GM21447 (cell line): ENCODE data around the gene COA3.

ENCODE experiments used
- ATAC-seq: cut with Tn5 transposase; IDR thresholded peaks from one replicate; pipeline ENCODE4 v1.9.1; 2021; ENCODE audit not compliant: unreplicated experiment

COA3 gene, protein sequence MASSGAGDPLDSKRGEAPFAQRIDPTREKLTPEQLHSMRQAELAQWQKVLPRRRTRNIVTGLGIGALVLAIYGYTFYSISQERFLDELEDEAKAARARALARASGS

DNA sequence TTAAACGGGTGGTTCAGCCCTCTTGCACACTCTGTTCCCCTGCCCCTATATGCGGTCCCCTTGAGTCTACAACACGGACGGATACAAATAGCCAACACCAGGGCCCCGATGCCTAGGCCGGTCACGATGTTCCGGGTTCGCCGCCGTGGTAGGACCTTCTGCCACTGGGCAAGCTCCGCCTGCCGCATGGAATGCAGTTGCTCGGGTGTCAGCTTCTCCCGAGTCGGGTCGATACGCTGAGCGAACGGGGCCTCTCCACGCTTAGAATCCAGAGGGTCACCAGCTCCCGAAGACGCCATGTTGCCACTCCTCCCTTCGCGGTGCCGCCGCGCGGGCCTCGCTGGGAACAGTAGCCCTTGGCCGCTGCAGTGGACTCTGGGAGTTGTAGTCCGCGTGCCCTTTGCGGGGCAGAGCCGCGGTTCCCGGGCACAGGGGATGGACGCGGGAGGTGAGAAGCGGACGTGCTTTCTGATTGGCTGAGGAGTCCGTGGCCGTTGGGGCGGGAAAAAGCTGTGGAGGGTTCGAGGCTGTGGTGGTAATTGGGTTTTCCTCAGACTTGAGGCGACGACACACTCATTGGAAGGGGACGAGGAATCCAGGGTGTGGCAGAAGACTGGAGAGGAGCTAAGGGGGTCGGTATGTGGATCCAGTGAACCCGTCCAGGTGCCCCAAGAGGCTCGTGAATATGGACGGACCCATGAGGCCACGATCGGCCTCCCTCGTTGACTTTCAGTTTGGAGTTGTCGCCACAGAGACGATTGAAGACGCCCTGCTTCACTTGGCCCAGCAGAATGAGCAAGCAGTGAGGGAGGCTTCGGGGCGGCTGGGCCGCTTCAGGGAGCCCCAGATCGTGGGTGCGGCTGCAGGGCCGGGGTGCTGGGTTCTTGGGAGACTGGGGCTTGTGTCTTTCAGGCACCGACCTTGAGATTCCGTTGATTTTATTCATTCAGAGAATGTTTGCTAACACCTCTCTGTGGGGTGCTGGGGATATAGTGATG lies at the start of gene COA3, which contains the start of gene CNTD1:
TSS of gene COA3 (minus strand) at position 322 of the 998 bp plus-strand sequence. CDS start at position 299, 23 bp downstream.
TSS of gene CNTD1 (plus strand) at position 479 of the 998 bp plus-strand sequence. CDS start at position 686, 207 bp downstream.
- peak; percentile 85 for ATAC-seq

DNA sequence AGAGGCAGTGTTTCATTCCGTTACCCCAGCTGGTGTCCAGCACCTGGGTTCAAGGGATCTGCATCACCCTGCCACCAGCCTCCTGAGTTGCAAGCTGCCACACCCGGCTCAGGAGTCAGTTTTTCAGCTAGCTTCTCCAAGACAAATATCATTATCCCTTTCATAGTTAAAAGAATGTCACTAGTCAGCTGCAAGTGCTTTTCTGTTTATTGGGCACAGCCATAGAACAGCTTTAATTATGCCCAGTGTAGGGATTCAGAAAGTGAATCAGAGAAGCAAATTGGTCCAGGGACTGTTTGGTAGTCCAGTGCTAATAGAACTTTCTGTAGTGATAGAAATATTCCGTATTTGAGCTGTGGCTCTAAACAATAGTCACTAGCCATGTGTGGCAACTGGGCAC lies 49.6 kb upstream of the COA3 start:
- no peak for ATAC-seq

DNA sequence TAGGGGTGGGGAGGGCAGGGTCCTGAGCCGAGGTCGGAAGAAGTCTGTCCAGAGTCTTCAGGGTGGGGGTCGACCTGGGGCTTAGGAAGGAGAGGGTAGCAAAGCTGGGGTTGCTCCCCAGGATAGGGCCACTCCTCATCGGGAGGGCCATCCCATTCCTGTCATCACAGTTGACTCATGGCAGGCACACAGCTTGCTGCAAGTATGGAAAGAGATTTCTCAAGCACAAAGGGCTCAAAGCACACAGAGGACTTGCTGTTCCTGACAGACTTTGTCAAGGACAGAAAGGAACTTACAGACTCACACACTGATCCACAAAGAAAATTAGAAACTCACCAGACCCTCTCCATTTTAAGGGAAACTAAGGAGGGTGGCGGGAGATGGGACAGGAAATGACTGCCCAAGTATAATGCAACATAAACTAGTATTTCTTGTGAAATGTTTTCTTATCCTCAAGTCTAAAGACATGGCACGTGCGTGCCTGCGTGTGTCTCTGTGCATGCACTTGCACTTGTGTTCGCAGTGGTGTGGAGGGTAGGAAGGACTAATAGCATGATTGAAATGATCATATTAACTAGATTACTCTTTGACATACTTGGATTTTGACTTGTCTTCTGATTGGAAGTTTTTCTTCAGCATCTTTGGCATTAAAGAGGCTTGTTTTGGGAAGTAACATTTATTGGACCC lies 48.2 kb upstream of the COA3 start:
- no peak for ATAC-seq

DNA sequence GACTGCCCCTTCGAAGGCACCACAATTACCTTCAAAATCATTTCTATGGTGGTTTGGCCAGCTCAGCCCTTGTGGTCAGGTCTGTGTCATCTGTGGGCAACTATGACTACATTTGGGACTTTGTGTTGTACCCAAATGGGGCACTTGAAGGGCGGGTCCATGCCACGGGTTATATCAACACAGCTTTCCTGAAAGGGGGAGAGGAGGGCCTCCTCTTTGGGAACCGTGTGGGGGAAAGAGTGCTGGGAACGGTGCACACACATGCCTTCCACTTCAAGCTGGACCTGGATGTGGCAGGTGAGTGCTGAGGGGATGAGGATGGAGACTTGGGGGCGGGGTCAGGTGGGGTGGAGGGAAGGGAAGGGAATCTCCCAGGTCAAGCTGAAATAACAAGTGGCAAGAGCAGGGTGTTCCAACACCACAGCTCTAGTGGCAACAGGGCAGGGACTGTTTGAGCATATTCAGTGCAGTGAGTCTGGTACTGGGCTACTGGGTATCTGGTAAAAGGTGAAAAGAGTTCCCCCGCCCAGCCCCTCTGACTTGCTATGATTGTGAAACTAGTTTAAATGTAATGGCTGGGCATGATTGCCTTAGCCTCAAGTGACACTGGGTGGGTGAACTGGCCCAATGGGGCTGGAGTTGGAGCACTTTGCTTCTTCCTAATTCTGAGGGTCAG lies 47.6 kb upstream of the COA3 start:
- ATAC-seq = no peak

DNA sequence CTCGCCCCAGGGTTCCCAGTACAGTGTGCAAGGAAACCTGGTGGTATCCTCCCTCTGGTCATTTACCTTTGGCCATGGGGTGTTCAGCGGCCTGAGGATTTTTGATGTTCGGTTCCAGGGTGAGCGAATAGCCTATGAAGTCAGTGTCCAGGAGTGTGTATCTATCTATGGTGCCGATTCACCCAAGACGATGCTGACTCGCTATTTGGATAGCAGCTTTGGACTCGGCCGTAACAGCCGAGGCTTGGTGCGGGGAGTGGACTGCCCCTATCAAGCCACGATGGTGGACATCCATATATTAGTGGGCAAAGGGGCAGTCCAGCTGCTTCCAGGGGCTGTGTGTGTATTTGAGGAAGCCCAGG lies 47.0 kb upstream of the COA3 start:
- no peak for ATAC-seq

DNA sequence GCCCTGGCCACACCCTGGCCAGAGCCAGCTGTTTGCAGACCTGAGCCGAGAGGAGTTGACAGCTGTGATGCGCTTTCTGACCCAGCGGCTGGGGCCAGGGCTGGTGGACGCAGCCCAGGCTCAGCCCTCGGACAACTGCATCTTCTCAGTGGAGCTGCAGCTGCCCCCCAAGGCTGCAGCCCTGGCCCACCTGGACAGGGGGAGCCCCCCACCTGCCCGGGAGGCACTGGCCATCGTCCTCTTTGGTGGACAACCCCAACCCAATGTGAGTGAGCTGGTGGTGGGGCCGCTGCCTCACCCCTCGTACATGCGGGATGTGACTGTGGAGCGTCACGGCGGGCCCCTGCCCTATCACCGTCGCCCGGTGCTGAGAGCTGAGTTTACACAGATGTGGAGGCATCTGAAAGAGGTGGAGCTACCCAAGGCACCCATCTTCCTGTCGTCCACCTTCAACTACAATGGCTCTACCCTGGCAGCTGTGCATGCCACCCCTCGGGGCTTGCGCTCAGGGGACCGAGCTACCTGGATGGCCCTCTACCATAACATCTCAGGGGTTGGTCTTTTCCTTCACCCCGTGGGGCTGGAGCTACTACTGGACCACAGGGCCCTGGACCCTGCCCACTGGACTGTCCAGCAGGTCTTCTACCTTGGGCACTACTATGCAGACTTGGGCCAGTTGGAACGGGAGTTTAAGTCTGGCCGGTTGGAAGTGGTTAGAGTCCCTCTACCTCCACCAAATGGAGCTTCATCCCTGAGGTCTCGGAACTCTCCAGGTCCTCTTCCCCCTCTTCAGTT lies 46.5 kb upstream of the COA3 start:
- ATAC-seq = no peak

DNA sequence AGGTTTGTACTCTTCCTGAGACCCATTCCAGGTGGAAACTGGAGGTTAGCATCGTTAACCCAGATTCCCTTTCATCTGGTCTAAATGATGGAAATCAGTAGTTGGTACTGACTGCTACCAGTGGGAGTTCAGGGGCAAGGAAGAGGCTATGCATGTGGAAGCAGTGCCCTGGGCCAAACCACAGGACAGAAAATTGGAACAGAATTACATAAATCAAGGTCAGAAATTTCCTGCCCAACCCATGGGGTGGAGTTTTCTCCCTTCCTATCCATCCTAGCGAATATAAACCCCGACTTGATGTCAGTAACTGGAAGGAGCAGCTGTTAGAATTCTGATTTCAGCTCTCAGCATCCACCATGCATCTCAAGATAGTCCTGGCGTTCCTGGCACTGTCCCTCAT lies 45.8 kb upstream of the COA3 start, which contains the start of gene AOC2:
TSS of gene AOC2 (plus strand) at position 310 of the 400 bp plus-strand sequence. CDS start at position 357, 47 bp downstream.
- no peak for ATAC-seq

DNA sequence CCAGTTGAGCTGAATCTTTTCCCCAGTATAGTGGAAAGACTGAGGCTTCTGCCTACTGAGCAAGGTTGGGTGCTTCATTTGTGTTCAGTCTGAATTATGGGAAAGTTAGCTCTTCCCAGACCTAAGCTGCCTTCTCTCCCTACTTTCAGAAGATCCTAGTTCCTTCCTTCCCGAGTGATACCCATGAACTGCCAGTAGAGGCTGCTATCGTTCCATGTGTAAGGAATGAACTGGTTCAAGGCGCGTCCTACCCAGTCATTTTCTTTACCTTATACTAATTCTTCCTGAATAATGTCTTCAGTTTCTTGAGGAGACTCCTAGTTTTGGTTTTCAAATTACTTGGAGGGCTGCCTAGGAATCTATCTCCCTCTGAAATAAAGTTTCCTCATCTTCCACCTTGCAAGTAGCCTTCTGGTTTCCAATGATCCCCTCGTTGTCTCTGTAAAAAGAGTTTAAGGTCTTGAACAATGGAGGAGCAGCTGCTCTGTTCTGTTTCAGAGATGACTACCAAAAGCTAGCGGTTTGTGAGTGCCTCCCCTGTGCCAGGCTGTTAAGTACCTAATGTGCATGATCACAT lies 44.9 kb upstream of the COA3 start:
- ATAC-seq = no peak

DNA sequence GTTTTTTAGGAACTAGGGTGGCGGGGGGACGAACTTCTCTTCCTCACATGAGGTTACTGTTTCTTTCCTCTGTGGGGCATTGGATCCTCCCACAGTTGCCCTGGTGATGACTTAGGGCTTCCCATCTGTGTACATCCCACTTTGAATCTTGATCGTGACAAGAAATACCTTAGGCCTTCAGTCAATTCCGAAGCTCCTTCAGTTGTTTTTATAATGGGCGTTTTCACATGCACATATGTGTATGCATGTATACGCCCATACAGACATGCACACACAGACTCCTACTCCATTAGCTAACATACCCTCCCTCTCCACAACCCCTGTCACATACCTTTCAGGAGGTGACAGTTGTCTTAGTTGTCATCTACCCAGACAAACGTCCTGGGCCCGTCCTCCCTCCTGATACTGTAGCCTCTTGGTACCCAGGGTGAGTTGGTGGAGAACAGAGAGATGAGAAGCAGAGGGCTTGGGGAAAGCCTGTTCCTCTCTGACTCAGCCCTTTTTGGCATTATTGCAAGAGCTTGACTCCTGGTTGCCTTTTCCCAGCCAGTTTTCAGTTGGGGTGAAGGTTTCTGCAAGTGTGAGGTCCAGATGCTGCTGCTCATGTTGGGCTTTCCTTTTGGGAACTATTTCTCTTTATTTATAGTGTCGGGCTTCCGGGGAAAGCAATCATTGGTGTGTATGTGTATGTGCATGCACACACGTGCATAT lies 43.6 kb upstream of the COA3 start:
- ATAC-seq = no peak

DNA sequence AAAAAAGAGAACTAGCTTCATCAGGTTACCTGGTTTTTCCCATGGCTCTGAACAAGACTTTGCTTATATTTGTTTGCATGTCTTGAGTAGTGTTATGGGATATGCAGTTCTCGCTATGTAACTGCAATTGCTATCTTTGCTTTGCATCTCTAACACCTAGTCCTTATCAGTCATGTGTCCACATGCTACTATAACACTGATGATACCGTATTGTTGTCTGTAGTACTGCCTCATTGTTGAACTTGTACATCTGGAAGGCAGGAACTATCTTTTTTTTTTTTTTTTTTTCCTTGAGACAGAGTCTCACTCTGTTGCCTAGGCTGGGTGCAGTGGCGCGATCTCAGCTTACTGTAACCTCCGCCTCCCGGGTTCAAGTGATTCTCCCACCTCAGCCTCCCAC lies 37.2 kb upstream of the COA3 start:
- no peak for ATAC-seq

DNA sequence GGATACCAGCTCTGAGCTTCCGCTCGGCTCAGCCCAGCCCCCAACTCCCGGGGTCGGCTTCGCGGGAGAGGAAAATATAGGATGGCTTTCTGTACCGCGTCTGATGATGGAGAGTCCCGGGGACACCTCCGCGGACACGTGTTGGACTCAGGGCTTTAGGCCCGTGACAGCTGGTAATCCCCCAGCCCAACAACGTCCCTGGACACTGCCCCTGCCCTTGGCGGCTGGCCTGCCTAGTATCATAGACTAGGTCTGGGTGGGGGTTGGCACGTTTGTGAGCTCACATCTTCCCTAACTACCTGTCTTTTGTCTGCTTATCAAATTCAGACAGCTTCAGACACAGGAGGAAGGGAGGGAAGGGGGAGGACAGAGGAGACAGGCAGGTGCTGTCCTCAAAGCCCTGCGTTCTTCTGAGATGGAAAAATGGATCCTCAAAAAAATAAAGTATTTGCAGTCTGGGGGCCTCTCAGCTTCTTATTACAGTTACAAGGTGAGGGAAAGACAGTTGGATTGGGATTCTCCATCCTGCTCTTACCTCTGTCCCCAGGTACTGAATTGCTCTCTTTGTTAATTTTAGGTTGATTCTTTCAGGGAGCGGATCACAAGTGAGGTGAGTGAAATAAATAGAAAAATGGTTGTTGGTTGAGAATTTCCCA lies 35.4 kb upstream of the COA3 start:
- no peak for ATAC-seq

DNA sequence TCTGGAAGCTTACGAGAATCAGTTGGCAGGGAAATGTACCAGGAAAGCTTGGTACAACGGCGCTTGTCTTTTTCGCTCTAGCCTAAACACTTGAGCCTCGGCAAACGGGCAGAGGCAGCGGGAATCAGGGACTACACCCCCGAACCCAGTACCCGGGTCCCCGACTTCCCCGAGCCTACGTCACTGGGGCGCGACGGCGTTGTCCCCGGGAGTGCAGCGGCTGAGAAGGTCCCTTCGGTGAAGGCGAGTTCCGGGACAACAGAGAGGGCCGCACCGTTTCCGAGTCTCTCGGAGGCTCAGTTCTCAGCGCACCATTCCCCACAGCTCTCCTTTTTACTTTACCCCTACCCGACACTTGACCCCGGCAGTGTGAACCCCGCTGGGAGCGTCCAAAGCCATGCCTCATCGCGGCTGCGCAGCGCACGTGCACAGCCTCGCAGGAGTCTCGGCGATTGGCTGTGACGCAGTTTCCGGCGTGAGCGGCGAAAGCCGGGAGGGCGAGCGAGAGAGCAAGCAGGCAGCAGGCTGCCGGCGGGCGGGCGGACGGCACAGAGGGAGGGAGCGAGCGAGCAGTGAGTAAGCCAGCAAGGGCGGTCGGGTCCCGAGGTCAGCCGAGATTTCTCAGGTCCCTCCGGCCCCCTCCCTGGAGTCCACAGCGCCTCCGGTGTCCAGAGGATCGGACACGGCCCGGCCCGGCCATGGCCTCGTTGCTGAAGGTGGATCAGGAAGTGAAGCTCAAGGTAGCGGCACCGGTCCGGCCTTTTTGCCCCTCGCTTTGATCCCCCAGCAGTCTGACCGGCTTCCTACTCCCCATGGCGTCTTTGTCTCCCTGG lies 34.6 kb upstream of the COA3 start, which contains the start of gene PSME3:
TSS of gene PSME3 (plus strand) at position 464 of the 833 bp plus-strand sequence. CDS start at position 699, 235 bp downstream.
- ATAC-seq = peak; percentile 66

DNA sequence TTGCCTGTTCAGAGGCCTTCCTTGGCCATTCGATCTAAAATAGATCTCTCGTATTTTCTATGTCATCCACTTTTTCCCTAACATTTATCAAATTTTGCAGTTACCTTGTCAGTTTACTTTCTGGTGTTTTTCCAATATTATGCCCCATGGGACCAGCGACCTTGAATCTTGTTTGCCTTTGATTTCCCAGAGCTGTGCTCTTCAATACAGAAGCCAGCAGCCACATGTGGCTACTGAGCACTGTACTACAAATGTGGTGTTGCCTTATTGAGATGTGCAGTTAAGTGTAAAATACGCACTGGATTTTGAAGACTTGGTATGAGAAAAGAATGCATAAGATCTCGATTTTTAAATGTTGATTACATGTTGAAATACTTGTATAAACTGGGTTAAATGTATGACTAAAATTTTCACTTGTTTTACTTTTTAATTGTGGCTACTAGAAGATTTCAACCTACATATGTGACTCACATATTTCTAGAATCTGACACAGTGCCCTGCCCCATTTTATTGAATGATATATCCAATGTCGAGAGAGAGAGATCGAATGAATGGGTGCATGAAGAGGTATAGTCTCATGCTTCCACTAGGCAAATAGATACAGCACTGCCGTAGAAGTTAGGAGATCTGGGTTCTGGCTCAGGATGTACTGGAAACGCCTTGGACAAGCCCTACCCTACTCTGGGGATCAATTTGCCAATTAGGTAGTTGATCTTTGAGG lies 33.9 kb upstream of the COA3 start:
- ATAC-seq = no peak

DNA sequence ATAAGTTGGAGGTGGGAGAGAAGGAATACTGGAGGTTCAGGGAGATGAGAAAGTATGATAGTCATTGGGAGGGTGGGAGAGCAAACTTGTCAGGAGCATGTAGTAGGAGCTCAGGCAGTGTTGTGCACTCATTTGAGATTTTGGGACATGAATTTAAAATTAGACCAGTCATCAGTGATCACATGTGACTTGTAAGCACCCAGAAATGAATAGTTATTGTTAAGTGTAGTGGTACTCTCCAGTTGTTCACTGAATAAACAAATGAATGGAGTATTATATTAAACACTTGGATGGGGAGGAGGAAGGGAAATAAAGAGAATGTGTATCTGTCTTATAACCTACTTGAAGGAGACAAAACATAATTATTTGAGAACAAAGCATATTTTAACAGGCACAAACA lies 32.5 kb upstream of the COA3 start:
- no peak for ATAC-seq

DNA sequence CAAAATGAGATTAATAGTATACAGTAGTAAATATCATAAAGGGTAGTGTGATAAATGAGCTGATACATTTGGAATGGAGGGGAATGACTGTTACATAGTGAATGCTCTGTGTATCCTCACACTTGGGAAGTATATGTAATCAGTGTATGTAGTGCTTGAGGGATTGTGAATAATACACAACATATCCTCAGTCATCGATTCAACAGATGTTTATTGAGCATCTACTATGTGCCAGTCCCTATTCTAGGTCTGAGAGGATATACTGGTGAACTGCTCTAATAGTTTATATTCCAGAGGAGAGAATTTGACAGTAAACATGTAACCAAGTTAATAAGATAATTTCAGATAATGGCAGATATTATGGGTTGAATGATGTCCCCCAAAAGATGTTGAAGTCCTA lies 29.0 kb upstream of the COA3 start:
- ATAC-seq = no peak

DNA sequence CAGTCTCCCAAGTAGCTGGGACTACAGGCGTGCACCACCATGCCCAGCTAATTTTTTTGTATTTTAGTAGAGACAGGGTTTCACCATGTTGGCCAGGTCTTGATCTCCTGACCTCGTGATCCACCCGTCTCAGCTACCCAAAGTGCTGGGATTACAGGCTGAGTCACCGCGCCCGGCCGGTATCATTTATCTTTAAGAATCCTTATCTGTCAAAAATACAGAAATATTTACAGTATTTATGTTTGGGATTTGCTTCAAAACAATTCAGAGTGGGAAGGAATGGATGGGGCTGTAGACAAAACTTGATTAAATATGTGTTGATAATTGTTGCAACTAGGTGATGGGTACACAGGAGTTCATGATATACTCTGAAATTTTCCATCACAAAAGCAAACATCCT lies 22.7 kb upstream of the COA3 start:
- no peak for ATAC-seq

DNA sequence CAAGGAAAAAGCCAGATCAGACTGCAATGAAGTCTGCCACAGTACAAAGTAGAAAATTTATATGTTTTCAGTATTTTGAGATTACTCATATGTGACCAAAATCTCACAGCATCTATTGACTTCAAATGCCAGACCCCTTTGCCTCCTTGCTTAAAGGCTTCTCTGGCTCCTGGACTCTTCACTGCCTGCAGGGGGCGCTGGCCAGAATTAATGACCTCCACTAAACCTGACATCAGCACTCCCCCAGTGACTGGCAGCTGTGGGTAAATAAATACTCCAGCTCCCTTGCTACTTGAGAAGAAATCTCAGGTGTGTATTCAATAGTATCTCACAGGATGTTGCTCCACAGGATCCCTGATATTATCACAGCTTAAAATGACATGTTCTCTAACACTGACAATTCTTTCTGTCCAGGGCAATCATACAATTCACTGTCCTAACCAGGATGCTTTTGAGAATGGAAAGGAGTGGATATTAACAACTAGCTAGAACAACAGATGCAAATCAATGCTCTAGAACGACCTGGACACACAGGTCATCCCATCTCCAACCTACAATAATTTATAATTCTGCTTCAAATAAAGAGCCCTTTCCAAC lies 21.5 kb upstream of the COA3 start:
- ATAC-seq = no peak
